Measurements from ENCODE around the gene SBF2. TPM values are rescaled to one million over a fixed set of nuclear protein-coding genes. Genes with fewer than 3 reads are reported as not detected.

The SBF2 gene
- total and polyA plus RNA-seq, 8 donors: 25.7 to 62.6 (median 57.0) TPM

DNA sequence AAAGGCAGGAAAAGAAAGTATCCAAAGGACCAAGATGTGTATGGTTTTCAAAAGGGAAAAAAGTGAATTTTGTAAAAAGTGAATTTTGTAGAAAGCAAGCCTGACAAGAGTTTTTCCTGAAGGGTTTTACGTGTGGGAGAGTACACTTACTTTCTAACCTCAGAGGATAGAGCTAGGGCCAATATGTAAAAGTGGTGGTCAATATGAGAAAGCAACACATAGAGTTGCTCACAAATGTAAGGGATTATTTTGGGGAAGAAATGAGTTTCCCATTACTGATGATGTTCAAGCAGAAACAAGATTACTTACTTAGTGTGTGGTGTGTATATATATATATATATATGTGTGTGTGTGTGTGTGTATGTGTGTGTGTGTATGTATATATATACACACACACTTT, 467.6 kb downstream of the SBF2 start:
- Histone ChIP-seq H3K27me3 (no peaks in the 10 kb centered on the region), H3K27ac (no peak overlapping the region), H3K4me3 (no peak overlapping the region), H3K4me1 (no peaks in the 10 kb centered on the region), H3K36me3 (peaks cover 0 to 5% of the 10 kb centered on the region in 2 donors), H3K9me3 (no peaks in the 10 kb centered on the region)
- intact Hi-C loops (cut with DNase I): no loop called here
- TF ChIP-seq, protein P1, sequence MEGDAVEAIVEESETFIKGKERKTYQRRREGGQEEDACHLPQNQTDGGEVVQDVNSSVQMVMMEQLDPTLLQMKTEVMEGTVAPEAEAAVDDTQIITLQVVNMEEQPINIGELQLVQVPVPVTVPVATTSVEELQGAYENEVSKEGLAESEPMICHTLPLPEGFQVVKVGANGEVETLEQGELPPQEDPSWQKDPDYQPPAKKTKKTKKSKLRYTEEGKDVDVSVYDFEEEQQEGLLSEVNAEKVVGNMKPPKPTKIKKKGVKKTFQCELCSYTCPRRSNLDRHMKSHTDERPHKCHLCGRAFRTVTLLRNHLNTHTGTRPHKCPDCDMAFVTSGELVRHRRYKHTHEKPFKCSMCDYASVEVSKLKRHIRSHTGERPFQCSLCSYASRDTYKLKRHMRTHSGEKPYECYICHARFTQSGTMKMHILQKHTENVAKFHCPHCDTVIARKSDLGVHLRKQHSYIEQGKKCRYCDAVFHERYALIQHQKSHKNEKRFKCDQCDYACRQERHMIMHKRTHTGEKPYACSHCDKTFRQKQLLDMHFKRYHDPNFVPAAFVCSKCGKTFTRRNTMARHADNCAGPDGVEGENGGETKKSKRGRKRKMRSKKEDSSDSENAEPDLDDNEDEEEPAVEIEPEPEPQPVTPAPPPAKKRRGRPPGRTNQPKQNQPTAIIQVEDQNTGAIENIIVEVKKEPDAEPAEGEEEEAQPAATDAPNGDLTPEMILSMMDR (IDR thresholded peaks at IDR 0.05): no peak
- ATAC-seq (no peak), DNase-seq (no peak)

DNA sequence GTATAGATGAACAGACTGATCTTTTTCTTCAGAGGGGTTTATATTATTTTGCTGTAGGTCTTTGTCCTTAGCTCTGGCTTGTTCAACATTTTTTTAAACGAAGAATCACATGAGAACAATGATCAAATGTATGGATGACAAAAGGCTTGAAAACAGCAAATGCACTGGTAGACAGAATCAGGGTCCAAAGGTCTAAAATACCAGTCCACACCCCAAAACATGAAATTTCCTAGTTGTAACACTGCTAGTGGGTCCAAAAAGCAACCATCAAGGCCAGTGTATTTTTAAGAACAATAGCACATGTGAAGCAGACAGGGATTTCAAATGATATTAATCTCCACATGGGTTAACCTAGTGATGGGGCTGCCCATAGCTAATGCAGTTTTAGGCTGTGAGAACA, 468.1 kb downstream of the SBF2 start:
- Histone ChIP-seq H3K27me3 (no peaks in the 10 kb centered on the region), H3K9me3 (no peaks in the 10 kb centered on the region), H3K27ac (no peak overlapping the region), H3K4me1 (no peaks in the 10 kb centered on the region), H3K4me3 (no peak overlapping the region), H3K36me3 (peaks cover 0 to under 1% of the 10 kb centered on the region in 2 donors)
- DNase-seq: no peak
- ATAC-seq: no peak
- TF ChIP-seq, protein P1 (IDR thresholded peaks at IDR 0.05): no peak
- intact Hi-C loops (cut with DNase I): no loop called here

DNA sequence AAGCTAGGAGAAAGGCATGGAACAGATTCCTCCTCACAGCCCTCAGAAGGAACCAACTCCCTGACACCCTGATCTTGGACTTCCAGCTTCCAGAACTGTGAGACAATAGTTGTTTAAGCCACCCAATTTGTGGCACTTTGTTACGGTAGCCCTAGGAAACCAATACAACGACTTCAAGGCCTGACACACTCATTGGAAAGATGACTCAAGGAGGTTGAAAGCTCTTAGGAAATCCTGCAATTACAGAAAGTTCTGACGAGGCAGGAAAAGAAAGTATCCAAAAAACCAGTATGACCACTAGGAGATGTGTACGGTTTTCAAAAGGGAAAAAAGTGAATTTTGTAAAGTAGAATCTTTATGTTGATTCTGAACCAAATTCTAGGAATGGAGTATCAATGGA, 468.7 kb downstream of the SBF2 start:
- DNase-seq (no peak), ATAC-seq (no peak)
- H3K36me3 ChIP-seq: no peaks in the 10 kb centered on the region
- no peaks in the 10 kb centered on the region for H3K27me3 ChIP-seq
- H3K4me3 ChIP-seq: no peak overlapping the region
- intact Hi-C loops (cut with DNase I): no loop called here
- H3K9me3 ChIP-seq: no peaks in the 10 kb centered on the region
- H3K27ac ChIP-seq: no peak overlapping the region
- TF ChIP-seq, protein P1 (IDR thresholded peaks at IDR 0.05): no peak
- no peaks in the 10 kb centered on the region for H3K4me1 ChIP-seq

DNA sequence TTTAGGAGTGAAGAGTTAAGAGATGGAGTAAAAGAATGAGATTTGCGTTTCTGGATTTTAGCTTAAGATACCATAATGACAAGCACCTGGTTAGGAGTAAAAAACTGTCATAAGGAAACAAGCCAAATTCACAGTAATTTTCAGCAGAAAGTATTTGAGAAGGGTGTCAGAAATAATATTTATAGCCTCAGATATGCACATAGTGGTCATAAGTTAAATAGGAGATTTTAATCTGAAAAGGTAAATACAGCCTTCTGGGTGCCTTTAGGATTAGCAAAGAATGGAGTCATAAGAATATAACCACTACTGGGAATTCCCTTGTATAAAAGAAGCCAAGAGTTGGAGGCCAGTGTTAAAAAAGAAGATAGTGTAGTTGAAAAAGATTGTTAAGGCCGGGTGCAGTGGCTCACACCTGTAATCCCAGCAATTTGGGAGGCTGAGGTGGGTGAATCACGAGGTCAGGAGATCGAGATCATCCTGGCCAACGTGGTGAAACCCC, 470.1 kb downstream of the SBF2 start:
- ATAC-seq: no peak
- H3K9me3 ChIP-seq: no peaks in the 10 kb centered on the region
- H3K27ac ChIP-seq: no peak overlapping the region
- no peak overlapping the region for H3K4me3 ChIP-seq
- no peaks in the 10 kb centered on the region for H3K36me3 ChIP-seq
- no peaks in the 10 kb centered on the region for H3K27me3 ChIP-seq
- TF ChIP-seq, protein P1 (IDR thresholded peaks at IDR 0.05): no peak
- DNase-seq: no peak
- intact Hi-C loops (cut with DNase I): no loop called here
- H3K4me1 ChIP-seq: no peaks in the 10 kb centered on the region

DNA sequence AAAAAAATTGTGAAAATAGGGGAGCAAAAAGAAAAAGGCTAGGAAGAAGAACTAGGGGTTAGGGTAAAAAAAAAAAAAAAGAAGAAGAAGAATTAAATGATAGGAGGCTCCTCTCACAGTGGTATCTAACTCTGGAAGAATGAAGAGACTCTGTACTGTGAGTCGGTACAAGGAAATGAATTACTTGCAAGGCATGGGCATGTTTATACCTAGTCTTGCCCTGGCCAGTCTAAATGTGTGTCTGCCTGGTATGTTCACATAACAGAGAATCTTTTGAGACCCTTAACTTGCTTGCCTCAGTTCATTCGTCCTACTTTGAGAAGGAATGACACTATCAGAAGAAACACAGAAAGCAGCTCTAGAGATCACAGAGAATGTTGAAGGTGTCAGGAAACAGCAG, 470.6 kb downstream of the SBF2 start:
- Histone ChIP-seq H3K4me1 (no peaks in the 10 kb centered on the region), H3K27ac (no peak overlapping the region), H3K27me3 (no peaks in the 10 kb centered on the region), H3K4me3 (no peak overlapping the region), H3K9me3 (no peaks in the 10 kb centered on the region), H3K36me3 (no peaks in the 10 kb centered on the region)
- DNase-seq (no peak), ATAC-seq (no peak)
- intact Hi-C loops (cut with DNase I): no loop called here
- TF ChIP-seq, protein P1 (IDR thresholded peaks at IDR 0.05): no peak

Measured in left lung (tissue), 10 donors.